ENCODE measurements around the gene RBFOX2.
"Not testable (repeated sequence)": the region's sequence is repeated elsewhere in the genome, so short reads cannot be mapped to it uniquely, and the experiment has no call there.

RBFOX2 gene, protein sequence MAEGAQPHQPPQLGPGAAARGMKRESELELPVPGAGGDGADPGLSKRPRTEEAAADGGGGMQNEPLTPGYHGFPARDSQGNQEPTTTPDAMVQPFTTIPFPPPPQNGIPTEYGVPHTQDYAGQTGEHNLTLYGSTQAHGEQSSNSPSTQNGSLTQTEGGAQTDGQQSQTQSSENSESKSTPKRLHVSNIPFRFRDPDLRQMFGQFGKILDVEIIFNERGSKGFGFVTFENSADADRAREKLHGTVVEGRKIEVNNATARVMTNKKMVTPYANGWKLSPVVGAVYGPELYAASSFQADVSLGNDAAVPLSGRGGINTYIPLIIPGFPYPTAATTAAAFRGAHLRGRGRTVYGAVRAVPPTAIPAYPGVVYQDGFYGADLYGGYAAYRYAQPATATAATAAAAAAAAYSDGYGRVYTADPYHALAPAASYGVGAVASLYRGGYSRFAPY

DNA sequence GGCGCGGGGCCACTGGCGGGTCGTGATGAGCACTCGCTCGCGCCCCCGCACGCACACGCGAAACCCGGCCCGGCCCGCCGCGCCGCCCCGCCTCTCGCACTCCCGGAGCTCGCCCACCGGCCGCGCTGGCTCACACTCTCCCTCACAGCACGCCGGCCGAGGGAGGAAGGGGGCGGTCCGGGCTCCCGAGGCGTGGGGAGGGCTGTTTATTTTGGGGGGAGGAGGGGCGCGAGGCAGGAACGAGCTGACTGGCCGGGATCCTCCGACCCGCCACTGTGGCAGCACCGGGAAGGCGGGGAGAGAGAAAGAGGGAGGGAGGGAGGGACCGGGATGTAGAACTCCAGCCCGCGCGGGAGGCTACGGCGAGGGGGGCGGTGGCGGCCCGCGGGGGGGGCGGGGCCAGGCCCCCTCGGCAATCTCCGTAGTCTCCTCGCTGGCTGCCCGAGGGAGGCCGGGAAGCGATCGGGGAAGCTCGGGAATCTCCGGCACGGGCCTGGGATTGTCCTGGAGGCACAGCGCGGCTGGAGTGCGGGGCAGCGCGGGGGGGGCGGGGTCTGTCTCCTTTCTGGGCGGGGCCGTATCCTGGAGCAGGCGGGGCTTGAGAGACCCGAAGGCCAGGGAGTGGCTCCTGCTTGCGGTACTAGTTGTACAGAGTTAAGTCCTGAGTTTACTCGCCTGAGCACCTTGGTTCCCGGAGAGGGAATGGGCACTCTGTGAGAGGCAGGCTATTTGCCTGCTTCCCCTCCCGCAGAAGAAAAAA lies at the start of gene RBFOX2:
RBFOX2 (minus strand) TSS at position 179 of the 760 bp plus-strand sequence. CDS start 399 bp downstream, outside the sequence.
- DNase-seq, result peak; percentile 79 to 96

DNA sequence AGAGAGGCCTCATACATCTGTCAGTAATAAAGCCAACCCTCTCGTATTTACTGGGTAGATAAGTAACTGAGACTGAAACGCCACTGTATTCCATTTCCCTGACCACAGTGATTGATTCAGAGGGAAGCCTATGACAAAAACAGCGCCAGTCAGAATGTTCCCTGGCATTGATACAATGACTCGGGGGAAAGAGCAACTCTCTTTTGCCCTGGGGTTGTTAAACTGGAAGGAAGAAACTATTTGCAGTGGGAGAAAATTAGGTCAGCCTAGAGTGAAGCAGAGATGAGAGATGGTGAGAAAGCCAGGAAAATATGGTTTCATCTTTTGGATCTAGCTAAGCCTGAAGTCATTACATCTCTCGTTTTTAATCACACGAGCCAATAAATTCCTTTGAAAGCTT lies 48.6 kb upstream of the RBFOX2 start:
- no peak for DNase-seq

DNA sequence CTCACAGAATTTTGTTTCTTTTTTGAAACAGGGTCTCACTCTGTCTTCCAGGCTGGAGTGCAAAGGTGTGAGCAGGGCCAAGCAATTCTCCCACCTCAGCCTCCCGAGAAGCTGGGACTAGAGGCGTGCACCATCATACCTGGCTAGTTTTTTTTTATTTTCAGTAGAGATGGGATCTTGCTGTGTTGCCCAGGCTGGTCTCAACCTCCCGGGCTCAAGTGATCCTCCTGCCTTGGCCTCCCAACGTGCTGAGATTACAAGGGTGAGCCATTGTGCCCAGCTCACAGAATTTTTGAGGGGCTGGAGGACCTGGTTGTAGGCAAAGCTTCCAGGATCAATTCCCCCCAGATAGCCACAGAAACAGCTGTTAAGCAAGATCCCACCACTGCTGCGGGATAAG lies 47.1 kb upstream of the RBFOX2 start:
- DNase-seq, result no peak

DNA sequence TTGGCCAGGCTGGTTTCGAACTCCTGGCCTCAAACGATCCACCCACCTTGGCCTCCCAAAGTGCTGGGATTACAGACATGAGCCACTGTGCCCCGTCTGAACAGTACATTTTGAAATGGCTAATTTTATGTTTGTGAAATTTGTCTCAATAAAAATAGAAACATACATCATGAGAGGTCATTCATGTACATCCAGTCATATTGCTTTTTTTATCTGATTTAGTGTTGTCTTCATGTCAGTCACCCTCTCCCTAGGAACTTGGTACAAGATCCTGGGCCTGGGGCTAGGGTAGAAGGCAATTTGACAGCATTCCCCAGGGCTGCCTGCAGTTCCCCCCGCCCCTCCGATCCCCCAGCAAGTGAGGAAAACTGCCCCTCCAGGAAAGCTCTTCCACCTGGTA lies 46.6 kb upstream of the RBFOX2 start:
- no peak for DNase-seq

DNA sequence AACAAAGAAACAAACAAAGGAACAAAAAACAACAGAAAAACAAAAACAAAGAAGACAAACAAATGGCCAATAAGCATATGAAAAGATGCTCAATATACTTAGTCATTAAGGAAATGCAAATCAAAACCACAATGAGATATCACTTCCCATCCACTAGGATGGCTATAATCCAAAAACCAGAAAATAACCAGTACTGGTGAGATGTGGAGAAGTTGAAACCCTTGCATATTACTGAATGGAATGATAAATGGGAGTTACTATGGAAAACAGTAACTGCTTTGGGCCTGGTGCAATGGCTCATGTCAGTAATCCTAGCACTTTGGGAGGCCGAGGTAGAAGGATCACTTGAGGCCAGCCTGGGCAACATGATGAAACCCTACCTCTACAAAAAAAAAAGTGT lies 44.9 kb upstream of the RBFOX2 start:
- no peak for DNase-seq

DNA sequence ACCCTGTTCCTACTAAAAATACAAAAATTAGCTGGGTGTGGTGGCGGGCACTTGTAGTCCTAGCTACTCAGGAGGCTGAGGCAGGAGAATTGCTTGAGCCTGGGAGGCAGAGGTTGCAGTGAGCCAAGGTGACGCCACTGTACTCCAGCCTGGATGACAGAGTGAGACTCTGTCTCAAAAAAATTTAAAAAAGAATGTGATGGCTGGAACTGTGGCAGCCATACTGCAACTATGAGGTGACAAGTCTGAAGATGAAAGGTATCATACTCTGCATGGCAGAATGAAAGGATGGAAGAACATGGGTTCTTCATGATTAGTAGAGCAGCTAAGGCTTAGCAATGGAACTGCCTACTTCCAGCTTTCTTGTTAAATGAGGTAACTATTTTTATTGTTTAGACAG lies 42.0 kb upstream of the RBFOX2 start:
- not testable (repeated sequence) for DNase-seq

DNA sequence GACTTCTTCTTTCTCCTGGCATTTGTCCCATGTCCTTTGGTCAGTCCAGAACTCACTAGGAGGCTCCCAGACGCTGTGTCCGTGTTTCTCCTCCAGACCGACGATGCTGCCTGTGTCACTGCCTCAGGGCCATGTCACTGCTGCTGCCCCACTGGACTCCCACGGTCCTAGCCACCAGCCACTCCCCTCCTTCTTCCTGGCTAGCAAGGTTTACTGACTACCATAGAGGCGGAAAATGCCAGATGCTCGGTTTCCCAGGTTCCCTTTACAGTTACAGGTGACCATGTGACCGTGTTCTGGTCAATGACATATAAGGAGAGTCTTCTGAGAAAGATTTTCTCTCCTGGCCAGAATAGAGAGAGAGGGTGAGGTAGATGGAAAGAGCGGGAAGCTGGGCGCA lies 40.7 kb upstream of the RBFOX2 start:
- no peak for DNase-seq

DNA sequence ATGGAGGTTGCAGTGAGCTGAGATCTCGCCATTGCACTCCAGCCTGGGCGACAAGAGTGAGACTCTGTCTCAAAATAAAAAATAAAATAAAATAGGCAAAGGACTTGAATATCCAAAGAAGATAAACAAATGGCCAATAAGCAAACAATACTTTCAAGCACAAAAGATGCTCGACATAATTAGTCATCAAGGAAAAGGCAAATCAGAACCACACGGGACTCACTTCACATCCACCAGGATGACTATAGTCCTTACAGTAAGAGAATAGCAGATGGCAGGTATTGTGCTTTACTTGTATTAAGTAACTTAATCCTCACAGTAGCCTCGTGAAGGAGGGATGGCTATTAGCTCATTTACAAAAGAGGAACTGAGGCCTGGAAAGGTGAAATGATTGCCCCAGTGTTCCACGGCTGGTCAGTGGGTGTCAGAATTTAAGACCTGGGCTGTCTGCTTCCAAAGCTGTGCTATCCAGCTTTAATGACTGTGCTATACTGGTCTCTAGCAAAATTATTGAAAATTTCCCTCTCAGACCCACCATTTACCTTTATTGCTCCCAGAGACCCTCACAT lies 40.2 kb upstream of the RBFOX2 start:
- no peak for DNase-seq

DNA sequence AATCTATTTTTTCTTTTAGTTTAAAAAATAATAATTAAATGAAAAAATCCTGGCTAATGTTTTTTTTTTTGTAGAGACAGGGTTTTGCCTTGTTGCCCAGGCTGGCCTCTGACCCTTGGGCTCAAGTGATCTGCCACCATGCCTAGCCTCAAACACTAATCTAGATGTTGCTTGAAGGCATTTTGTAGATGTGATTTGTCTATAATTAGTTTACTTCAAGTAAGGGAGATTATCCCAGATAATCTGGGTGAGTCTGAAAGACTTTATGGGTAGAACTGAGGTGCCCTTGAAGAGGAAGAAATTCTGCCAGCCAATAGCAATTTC lies 38.6 kb upstream of the RBFOX2 start:
- DNase-seq, result no peak

DNA sequence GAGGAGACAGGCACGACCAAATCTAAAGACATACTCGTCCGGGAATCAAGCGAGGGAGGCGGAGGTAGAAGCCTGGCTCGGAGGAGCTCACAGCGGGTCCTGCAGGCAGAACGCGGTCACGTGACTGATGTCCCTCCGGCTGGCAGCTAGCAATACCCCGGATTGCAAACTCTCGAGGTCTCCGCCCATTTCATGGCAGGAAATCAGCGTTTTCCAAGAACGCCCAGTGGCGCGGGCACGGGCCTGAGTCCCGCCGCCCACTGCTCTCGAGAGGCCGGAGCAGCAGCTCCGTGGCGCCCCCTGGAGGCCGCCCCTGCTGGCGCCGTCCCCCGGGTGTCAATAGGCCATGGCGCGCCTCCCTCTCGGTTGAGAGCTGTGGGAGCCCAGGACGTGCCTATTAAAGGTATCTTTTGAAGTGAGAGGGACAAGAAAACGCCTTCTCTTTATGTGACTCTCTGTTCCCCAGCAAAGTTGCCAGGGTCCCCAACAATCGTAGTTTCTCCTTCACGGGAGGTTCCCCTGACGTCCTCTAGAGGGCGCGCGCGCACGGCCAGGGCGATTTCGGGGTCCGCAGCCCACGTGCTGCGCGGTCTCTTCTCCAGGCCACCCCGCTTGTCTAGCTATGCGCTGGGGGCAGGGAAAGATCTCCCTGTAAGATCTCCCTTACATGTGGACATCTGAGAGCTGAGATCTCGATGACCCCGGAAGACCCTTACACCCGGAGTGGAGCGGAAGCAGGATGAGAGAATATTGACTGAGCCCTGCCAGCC lies 37.3 kb upstream of the RBFOX2 start:
- DNase-seq, result peak; percentile 88 to 97

DNA sequence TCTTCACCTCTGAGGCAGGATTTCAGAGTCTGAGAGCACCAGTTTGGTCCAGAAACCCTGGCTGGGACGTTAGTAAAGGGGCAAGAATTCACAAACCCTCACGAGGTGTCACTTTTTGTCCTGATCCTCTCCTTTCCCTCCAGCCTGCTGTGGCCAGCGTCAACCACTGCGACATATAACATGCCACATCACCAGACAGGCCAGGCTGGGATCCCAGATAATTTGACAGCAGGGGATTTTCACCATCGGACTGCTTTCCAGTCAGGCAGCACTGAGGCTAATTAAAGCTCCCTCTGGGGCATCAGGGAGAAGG lies 36.8 kb upstream of the RBFOX2 start:
- no peak for DNase-seq

DNA sequence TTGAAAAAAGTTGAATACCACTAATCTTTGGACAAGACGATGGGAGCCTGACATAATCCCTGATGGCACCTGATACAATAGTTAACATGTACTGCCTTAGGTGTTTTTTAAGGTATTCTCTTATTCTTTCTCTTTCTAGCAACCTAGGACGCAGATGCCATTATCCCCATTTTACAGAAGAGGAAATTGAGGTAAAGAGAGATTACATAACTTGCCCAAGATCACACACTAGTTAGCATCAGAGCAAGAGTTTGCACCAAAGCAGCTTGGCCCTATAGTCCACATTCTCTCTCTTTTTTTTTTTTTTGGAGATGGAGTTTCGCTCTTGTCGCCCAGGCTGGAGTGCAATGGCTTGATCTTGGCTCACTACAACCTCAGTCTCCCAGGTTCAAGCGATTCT lies 35.7 kb upstream of the RBFOX2 start:
- DNase-seq, result no peak

DNA sequence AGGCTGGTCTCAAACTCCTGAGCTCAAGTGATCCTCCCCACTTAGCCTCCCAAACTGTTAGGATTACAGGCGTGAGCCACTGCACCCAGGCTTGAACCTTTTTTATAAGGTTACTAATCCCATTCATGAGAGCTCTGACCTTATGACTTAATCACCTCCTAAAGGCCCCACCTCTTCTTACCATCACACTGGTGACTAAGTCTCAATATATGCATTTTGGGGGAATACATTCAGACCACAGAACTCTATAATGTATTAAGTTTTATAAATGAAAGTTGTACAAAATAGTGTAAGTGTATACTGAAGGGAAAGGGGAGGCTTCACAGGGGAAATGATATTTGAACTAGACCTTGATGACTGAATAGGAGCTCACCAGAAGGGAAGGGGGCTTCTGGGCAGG lies 28.4 kb upstream of the RBFOX2 start:
- no peak for DNase-seq

DNA sequence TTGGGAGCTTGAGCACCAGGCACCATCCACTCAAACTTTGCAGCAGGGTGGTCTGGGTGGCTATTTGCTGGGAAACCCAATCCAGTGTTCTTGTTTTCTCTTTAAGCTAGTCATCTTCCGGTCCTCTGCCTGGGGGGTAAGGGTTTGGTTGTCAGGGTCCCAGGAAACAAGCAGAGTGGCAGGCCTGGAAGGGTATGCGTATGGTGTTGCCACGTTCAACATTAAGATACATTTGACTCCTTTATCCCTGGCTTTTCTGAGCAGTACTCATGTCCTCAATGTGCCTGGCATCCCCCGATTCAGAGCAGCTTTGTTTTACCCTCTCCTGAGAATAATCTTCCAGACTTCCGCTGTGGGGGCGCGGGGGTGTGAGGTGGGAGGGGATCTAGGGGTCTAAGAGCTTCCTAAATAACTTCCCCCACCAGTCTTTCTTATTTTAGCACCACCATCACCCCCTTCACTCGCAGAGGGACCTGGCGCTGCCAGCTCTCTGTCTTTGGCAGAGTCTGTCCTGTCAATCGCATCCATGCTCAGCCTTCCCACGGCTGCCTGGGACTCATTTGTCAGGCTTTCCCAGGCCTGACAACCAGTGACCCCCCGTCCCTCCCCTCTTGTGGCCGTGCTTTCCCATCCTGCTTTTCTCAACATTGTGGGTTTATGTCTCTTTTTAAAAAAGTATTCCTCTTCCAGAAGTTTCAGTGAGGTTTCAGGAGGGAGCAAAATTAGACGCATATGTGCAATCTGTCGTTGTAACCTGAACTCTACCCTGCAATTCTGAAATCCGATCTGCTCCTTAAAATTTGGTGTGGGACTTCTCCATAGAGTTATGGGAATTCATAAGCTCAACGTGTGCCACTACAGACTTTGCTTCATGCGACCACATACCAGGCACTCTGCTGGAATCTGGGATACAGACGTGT lies 27.0 kb upstream of the RBFOX2 start:
- DNase-seq, result no peak

DNA sequence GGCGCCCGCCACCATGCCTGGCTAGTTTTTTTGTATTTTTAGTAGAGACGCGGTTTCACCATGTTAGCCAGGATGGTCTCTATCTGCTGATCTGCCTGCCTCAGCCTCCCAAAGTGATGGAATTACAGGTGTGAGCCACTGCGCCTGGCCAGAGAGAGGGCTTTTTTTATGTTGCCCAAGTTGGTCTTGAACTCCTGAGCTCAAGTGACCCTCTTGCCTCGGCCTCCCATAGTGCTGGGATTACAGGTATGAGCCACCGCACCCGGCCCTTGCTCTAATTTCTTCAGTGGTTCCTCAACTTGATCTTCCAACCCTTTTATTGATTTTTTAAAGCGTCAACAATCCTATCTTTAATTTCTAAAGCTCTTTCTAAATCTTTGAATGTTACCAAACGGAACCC lies 25.8 kb upstream of the RBFOX2 start:
- DNase-seq, result not testable (repeated sequence)

DNA sequence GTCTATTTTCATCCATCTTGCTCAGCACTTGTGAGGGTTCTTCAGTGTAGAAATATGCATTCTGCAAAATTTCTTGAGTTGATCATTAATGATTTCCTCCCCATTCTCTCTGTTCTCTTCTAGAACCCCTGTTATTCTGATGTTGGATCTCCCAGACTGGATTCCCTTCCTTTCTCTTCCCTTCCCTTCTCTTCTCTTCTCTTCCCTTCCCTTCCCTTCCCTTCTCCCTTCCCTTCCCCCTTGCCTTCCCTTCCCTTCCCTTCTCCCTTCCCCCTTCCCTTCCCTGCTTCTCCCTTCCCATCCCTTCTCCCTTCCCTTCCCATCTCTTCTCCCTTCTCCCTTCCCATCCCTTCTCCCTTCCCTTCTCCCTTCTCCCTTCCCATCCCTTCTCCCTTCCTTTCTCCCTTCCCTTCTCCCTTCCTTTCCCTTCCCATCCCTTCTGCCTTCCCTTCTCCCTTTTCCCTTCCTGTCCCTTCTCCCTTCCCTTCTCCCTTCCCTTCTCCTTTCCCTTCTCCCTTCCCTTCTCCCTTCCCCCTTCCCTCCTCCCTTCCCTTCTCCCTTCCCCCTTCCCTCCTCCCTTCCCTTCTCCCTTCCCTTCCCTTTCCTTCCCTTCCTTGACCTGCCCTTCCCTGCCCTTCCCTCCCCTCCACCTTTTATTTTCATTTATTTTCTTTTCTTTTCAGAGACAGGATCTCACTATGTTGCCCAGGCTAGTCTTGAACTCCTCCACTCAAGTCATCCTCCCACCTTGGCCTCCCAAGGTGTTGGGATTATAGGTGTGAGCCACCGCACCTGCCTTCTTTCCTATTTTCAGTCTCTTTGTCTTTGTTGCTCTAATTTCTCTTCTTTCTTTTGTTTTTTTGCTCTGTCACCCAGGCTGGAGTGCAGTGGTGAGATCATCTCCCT lies 24.9 kb upstream of the RBFOX2 start:
- DNase-seq, result no peak

DNA sequence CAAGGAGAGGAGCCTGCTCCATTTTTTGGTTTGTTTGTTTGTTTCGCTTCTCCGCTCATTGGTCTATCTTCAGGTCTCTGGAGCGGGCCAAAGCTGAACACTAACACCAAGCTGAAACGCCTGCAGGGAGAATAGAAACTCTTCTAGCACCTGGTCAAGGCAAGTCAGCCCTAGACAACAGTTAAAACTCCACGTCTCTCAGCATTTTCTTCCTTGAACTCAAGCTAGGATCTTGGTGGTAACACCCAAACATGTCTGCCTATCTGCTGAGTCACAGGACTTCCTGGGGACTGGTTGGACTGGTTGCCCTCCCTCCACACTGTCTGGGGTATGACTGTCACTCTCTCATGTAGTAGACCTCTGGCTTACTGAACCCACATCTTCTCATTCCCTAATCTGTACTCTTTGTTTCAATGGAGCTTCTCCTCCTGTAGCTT lies 23.9 kb upstream of the RBFOX2 start:
- no peak for DNase-seq

DNA sequence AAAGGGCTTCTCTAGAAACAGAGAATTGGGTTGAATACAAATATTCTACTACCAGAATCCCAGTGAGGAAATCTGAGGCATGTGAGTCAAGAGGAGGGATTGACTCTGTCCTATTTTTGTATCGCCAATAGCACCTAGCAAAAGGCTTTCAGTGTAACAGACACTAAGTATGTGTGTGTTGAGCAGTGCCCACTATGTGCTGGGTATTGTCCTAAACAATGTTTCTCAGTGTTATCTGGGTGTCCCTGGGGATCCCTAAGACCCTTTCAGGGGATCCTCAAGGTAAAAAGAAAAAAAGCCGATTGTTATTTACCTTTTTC lies 21.0 kb upstream of the RBFOX2 start:
- DNase-seq, result no peak

DNA sequence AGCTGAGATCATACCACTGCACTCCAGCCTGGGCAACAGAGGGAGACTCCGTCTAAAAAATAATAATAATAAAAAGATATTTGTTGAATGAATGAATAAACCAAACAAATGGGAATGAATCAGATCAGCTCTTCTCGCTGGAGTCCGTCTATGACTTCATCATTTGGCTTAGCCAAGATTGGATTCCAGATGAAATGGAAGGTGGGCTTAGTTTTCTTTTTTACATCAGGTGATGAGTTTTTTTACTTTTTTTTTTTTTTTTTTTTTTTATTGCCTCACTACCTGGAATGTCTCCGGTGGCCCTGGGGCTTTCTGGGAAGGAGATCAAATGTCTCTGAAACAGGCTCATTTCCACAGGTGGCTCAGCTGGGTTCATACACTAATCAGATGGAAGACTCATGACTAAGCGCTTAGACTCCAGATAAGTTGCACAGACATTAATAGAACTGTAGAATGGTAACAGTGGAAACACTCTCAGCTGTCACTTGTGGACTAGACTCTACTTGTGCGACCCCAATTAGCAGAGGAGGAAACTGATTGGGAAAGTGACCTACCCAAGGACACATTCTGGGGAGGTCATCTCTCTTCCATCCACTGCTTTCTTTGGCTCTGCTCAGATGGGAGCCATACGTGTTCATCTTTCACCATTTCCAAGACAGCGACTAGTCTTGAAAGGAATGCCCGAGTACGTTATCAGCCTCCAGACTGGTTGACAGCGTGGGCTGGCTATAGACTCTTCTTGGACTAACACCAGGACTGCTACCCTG lies 20.5 kb upstream of the RBFOX2 start:
- DNase-seq, result no peak

DNA sequence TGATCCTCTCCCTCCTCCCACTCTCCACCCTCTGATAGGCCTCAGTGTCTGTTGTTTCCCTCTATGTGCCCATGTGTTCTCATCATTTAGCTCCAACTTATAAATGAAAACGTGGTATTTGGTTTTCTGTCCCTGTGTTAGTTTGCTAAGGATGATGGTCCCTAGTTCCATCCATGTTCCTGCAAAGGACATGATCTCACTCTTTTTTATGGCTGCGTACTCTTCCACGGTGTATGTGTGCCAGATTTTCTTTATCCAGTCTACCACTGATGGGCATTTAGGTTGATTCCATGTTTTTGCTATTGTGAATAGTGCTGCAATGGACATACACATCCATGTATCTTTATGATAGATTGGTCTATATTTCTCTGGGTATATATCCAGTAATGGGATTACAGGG lies 15.9 kb upstream of the RBFOX2 start:
- DNase-seq, result not testable (repeated sequence)

DNA sequence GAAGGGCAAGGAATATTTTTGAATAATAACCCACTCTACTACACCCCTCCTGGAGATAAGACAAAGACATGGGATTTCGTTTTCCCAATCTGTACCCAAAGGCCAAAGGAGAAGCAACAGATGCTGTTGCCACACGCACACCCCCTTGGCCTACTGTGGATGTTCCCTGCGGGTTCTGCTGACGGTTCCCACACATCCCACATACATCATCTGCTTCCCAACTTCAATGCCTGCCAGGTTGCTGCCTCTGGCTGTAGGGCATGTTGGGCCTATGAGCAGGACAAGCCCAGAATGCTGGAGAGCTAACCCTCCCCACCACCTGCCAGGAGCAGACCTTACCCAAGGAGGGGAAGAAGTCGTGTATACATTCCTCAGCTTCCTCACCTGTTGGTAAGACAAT lies 13.6 kb upstream of the RBFOX2 start:
- DNase-seq, result no peak

Data from NCI-H446 (cell line).